GM12874 (cell line): ENCODE data around the gene BHLHA9.

Experiments used
- CTCF ChIP-seq: IDR thresholded peaks from 2 replicates; pipeline ENCODE4 v1.5.1; 2011; ENCODE audit warnings: low read depth, mild to moderate bottlenecking, control low read depth, low read length, moderate library complexity; ENCODE audit not compliant: insufficient read depth

The BHLHA9 gene

GRCh38 chr17:1270210-1271029 lies at the start of gene BHLHA9:
TSS of gene BHLHA9 (plus strand) at chr17:1270444. CDS start at chr17:1270564, 120 bp downstream.
- TF ChIP-seq CTCF = no peak

GRCh38 chr17:1221209-1221608 lies 49.0 kb upstream of the BHLHA9 start:
- TF ChIP-seq CTCF = no peak

GRCh38 chr17:1222321-1222720 lies 47.9 kb upstream of the BHLHA9 start:
- no peak for TF ChIP-seq CTCF

- TF ChIP-seq CTCF = no peak
Observed at GRCh38 chr17:1223662-1224061, 46.6 kb upstream of the BHLHA9 start.

GRCh38 chr17:1224330-1224729 lies 45.9 kb upstream of the BHLHA9 start:
- no peak for TF ChIP-seq CTCF

GRCh38 chr17:1226308-1226707 lies 43.9 kb upstream of the BHLHA9 start:
- TF ChIP-seq CTCF = no peak

GRCh38 chr17:1227365-1227764 lies 42.9 kb upstream of the BHLHA9 start:
- TF ChIP-seq CTCF = no peak
